Sigmoid colon (tissue), 7 donors: ENCODE data around the gene ZNF462. TPM values are rescaled to one million over a fixed set of nuclear protein-coding genes. Genes with fewer than 3 reads are reported as not detected.
A peak's percentile ranks its signal among the peaks of the same experiment; 100 is the strongest.

ENCODE experiments used
- DNase-seq: peaks from one replicate; pipeline ENCODE4 v3.0.0-alpha.2; 2019
- H3K27ac ChIP-seq, 4 donors: fragments of 200-600 bp; sonication (generic); one replicate each; pipeline ENCODE4 v1.5.1; 2016 to 2019; ENCODE audit warnings: mild to moderate bottlenecking in 1 of 4
- H3K27me3 ChIP-seq, 3 donors: fragments of 200-600 bp; sonication (generic); one replicate each; pipeline ENCODE4 v1.5.1; 2019; ENCODE audit warnings: mild to moderate bottlenecking in 1 of 3
- H3K36me3 ChIP-seq, 4 donors: fragments of 200-600 bp; sonication (generic); one replicate each; pipeline ENCODE4 v1.5.1; 2016 to 2019
- H3K4me1 ChIP-seq, 4 donors: fragments of 200-600 bp; sonication (generic); one replicate each; pipeline ENCODE4 v1.5.1; 2017 to 2019
- H3K4me3 ChIP-seq, 4 donors: fragments of 200-600 bp; sonication (generic); one replicate each; pipeline ENCODE4 v1.5.1; 2017 to 2019; ENCODE audit warnings: mild to moderate bottlenecking in 2 of 4, moderate library complexity in 1 of 4
- H3K9me3 ChIP-seq, 4 donors: fragments of 200-600 bp in 3 of 4; sonication (generic) in 3 of 4; one replicate each; pipeline versions ENCODE4 v1.5.1 to v1.6.1; 2013 to 2019
- CTCF ChIP-seq, 4 experiments: fragments of 450-650 bp in 3 of 4; fragments of 200-600 bp in 1 of 4; IDR thresholded peaks; one replicate each; pipeline ENCODE4 v1.5.1; 2016 to 2019; ENCODE audit warnings: antibody characterized with exemption in 4 of 4, mild to moderate bottlenecking in 3 of 4, moderate library complexity in 2 of 4
- EP300 ChIP-seq, 4 donors: sonication (generic); formaldehyde crosslinking; IDR thresholded peaks; one replicate each; pipeline ENCODE4 v1.6.1; 2017; ENCODE audit warnings: antibody characterized with exemption in 4 of 4
- POLR2A ChIP-seq, 2 donors: fragments of 450-650 bp; IDR thresholded peaks; one replicate each; pipeline ENCODE4 v1.6.1; 2016; ENCODE audit warnings: antibody characterized with exemption in 2 of 2, mild to moderate bottlenecking in 2 of 2, moderate library complexity in 2 of 2
- POLR2AphosphoS5 ChIP-seq, 4 donors: sonication (generic); formaldehyde crosslinking; IDR thresholded peaks; one replicate each; pipeline ENCODE4 v1.6.1; 2017; ENCODE audit warnings: antibody characterized with exemption in 4 of 4
- WGBS, 2 donors: extraction: QIAGEN DNeasy Blood & Tissue Kit; methylation state at CpG; one replicate each; pipeline ENCODE4 v1.1.7; 2013; 5-methylcytosine and 5-hydroxymethylcytosine counted together
- intact Hi-C: fragments of 100-400 bp; cut with DNase I; formaldehyde crosslinking; loops from one replicate; pipeline ENCODE4 v1.15.1; 2023
- polyA plus RNA-seq, 3 donors: library from polyadenylated mRNA; stranded (reverse); fragments of 200-250 nt; gene quantifications; one replicate each; pipeline ENCODE4 v1.2.3, GENCODE V29; 2013
- total RNA-seq, 4 donors: library from RNA; depleted of rRNA; stranded (reverse); fragments of >200 nt; gene quantifications; one replicate each; pipeline ENCODE4 v1.1.0, GENCODE V29; 2016
- donor health status: healthy with polysubstance abuse.
- donor health status: Bipolar disorder and iron deficiency.
- donor health status: healthy.

Gene ZNF462
- total and polyA plus RNA-seq, 7 donors = 0.60 to 33.8 (median 21.7) TPM

- 16 to 46% methylated on average over 4 of the region's 4 CpGs for WGBS, 2 donors
- TF ChIP-seq CTCF (IDR thresholded peaks at IDR 0.05) = no peak
- TF ChIP-seq POLR2AphosphoS5 (IDR thresholded peaks at IDR 0.05) = peak; percentile 66 to 86 (median 78)
- peak in 3 of 4 donors; percentile 37 to 69 (median 39) for TF ChIP-seq EP300 (IDR thresholded peaks at IDR 0.05)
- no peaks in the 10 kb centered on the region for H3K9me3 ChIP-seq
- peaks cover 0 to 86% (median 71%) of the 10 kb centered on the region in 4 donors for H3K4me1 ChIP-seq
- no peak overlapping the region for H3K4me3 ChIP-seq
- peak; percentile 94 for DNase-seq
- H3K27ac ChIP-seq = peak overlapping the region; percentile 72 to 80 (median 77)
- no peaks in the 10 kb centered on the region for H3K27me3 ChIP-seq
- H3K36me3 ChIP-seq = no peaks in the 10 kb centered on the region
- intact Hi-C loops = loop anchor here (10.0 kb wide), 1 partner anchor 406 kb away; the partner anchor contains the start of gene RAD23B
These were observed 16.0 kb downstream of the ZNF462 start for GRCh38 chr9:106878934-106879333.

- Histone ChIP-seq H3K9me3 (no peaks in the 10 kb centered on the region), H3K27ac (peak overlapping the region; percentile 72 to 80 (median 77)), H3K36me3 (no peaks in the 10 kb centered on the region), H3K27me3 (no peaks in the 10 kb centered on the region), H3K4me1 (peaks cover 0 to 91% (median 74%) of the 10 kb centered on the region in 4 donors), H3K4me3 (no peak overlapping the region)
- DNase-seq = no peak
- 86 to 92% methylated on average over 3 of the region's 3 CpGs for WGBS, 2 donors
- TF ChIP-seq CTCF (IDR thresholded peaks at IDR 0.05) = no peak
- TF ChIP-seq POLR2AphosphoS5 (IDR thresholded peaks at IDR 0.05) = no peak
- no peak for TF ChIP-seq EP300 (IDR thresholded peaks at IDR 0.05)
- no peak for TF ChIP-seq POLR2A (IDR thresholded peaks at IDR 0.05)
- intact Hi-C loops = loop anchor here (10.0 kb wide), 1 partner anchor 405 kb away; the partner anchor contains the start of gene RAD23B
These were observed 16.5 kb downstream of the ZNF462 start for GRCh38 chr9:106879439-106879882.

- WGBS, 2 donors = 89 to 95% methylated on average over 5 of the region's 5 CpGs
- H3K4me3 ChIP-seq = no peak overlapping the region
These were observed 17.1 kb downstream of the ZNF462 start for GRCh38 chr9:106880081-106880480.

GRCh38 chr9:106880863-106881262, 17.9 kb downstream of the ZNF462 start:
- TF ChIP-seq CTCF (IDR thresholded peaks at IDR 0.05) (no peak), POLR2AphosphoS5 (IDR thresholded peaks at IDR 0.05) (peak in 2 of 4 donors; percentile 16 to 32), POLR2A (IDR thresholded peaks at IDR 0.05) (no peak), EP300 (IDR thresholded peaks at IDR 0.05) (peak in 1 of 4 donors; percentile 9)
- WGBS, 2 donors = 80 to 81% methylated on average over 6 of the region's 6 CpGs
- intact Hi-C loops = no loop called here
- Histone ChIP-seq H3K4me1 (peaks cover 0 to 89% (median 77%) of the 10 kb centered on the region in 4 donors), H3K27me3 (no peaks in the 10 kb centered on the region), H3K36me3 (no peaks in the 10 kb centered on the region), H3K9me3 (no peaks in the 10 kb centered on the region), H3K27ac (peak overlapping the region; percentile 72 to 80 (median 77)), H3K4me3 (no peak overlapping the region)
- peak; percentile 79 for DNase-seq

More at GRCh38 chr9:106880081-106880480, 17.1 kb downstream of the ZNF462 start:
- intact Hi-C loops = no loop called here
- Histone ChIP-seq H3K36me3 (no peaks in the 10 kb centered on the region), H3K4me1 (peaks cover 0 to 90% (median 76%) of the 10 kb centered on the region in 4 donors), H3K27me3 (no peaks in the 10 kb centered on the region), H3K9me3 (no peaks in the 10 kb centered on the region), H3K27ac (peak overlapping the region; percentile 72 to 80 (median 77))
- no peak for TF ChIP-seq EP300 (IDR thresholded peaks at IDR 0.05)
- TF ChIP-seq POLR2AphosphoS5 (IDR thresholded peaks at IDR 0.05) = no peak
- TF ChIP-seq POLR2A (IDR thresholded peaks at IDR 0.05) = no peak
- no peak for TF ChIP-seq CTCF (IDR thresholded peaks at IDR 0.05)
- no peak for DNase-seq
